GM21528 (cell line): Measurements from ENCODE around the gene NUP153.

Experiments used
- ATAC-seq: cut with Tn5 transposase; IDR thresholded peaks from one replicate; pipeline ENCODE4 v1.9.1; 2021; ENCODE audit warnings: mild to moderate bottlenecking, moderate library complexity; ENCODE audit not compliant: unreplicated experiment, low FRiP score

NUP153 gene

DNA sequence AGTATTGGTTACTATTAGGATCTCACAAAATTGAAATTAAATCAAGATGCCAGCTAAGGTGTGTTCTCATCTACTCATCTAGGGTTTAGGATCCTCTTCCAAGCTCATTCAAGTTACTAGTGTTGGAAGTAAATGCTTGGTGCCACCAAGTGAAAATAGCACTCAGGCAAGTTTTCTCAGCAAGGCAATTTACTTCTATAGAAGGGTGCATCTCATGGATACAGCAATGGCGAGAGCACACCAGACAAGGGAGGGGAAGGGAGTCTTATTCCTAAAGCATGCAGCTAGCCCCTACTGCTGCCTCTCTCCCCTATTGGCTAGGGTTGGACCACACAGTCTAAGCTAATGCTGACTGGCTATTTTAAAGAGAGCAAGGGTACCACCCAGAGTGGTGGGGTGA, 129.7 kb downstream of the NUP153 start:
- ATAC-seq = no peak

DNA sequence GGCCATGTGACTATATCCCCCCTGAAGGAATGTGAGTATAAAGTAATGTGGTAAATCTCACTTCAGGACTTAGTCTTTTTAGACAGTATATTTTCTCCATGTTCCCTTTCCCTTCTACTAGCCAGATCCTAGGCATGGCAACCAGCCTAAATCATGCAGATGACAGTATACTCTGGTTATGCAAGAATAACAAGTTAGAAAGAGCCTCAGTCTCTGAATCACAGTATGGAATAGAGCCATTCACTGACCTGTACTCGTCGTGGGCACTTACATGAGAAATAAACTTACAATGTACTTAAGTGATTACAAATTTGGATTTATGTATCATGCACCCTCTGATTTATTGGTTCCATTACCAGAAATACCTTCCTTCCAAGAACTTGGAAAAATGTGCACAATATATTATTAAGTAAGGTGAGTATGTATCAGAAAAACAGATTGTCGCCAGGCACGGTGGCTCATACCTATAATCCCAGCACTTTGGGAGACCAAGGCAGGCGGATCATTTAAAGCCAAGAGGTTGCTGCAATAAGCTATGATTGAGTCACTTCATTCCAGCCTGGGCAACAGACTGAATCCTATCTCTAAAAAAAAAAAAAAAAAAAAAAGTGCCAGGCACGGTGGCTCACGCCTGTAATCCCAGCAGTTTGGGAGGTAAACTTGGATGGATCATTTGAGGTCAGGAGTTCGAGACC, 131.7 kb downstream of the NUP153 start:
- ATAC-seq = no peak

DNA sequence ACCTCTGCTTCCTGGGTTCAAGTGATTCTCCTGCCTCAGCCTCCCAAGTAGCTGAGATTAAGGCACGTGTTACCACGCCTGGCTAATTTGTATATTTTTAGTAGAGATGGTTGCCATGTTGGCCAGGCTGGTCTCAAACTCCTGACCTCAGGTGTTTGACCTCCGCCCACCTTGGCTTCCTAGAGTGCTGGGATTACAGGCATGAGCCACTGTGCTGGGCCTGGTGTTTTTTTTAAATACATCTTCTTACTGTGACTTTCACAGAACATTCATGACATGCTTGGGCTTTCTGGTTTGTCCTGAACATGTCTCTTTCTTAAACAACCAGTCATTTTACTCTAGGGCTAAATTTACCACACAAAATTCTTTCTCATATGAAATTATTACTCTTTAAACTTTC, 141.3 kb downstream of the NUP153 start:
- no peak for ATAC-seq
